Neural progenitor cell (in vitro differentiated cells): ENCODE results near the gene KCNMB2.

ENCODE experiments used
- EZH2 ChIP-seq: fragments of 200-600 bp; sonication (generic); IDR thresholded peaks from 2 replicates; pipeline ENCODE4 v1.6.1; 2017; ENCODE audit warnings: antibody characterized with exemption, mild to moderate bottlenecking, moderate library complexity
- TF ChIP-seq, protein P1 (sequence below): fragments of 200-600 bp; sonication (generic); IDR thresholded peaks from 2 replicates; pipeline ENCODE4 v1.5.1; 2017; ENCODE audit warnings: antibody characterized with exemption, mild to moderate bottlenecking

GRCh38 chr3:178562143-178562946, 26.1 kb downstream of the KCNMB2 start:
- TF ChIP-seq, protein P1, sequence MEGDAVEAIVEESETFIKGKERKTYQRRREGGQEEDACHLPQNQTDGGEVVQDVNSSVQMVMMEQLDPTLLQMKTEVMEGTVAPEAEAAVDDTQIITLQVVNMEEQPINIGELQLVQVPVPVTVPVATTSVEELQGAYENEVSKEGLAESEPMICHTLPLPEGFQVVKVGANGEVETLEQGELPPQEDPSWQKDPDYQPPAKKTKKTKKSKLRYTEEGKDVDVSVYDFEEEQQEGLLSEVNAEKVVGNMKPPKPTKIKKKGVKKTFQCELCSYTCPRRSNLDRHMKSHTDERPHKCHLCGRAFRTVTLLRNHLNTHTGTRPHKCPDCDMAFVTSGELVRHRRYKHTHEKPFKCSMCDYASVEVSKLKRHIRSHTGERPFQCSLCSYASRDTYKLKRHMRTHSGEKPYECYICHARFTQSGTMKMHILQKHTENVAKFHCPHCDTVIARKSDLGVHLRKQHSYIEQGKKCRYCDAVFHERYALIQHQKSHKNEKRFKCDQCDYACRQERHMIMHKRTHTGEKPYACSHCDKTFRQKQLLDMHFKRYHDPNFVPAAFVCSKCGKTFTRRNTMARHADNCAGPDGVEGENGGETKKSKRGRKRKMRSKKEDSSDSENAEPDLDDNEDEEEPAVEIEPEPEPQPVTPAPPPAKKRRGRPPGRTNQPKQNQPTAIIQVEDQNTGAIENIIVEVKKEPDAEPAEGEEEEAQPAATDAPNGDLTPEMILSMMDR: no peak
- no peak for TF ChIP-seq EZH2
